Calu3 (cell line): ENCODE results near the gene CACUL1. TPM values are rescaled to one million over a fixed set of nuclear protein-coding genes. Genes with fewer than 3 reads are reported as not detected.

ENCODE experiments used
- BruUV-seq: library from RNA; stranded (reverse); fragments of 400-500 nt; replicated peaks from 2 replicates; lab custom pipeline; 2021; lab: Mats Ljungman, UMichigan
- CTCF ChIA-PET: fragments of 300-600 bp; sonication (Branson Sonifier 250); formaldehyde crosslinking; loops from one replicate; lab custom pipeline; 2022; ENCODE audit warnings: antibody characterized with exemption; lab: Charles Lee
- DNase-seq: peaks from one replicate; pipeline ENCODE4 v3.0.0; 2022
- H3K27ac Mint-ChIP-seq: one replicate; pipeline ENCODE4 v1.8.0; 2022; ENCODE audit warnings: mixed read lengths; ENCODE audit not compliant: unreplicated experiment
- H3K27me3 Mint-ChIP-seq: one replicate; pipeline ENCODE4 v1.8.0; 2022; ENCODE audit warnings: mixed read lengths; ENCODE audit not compliant: unreplicated experiment
- H3K36me3 Mint-ChIP-seq: one replicate; pipeline ENCODE4 v1.8.0; 2022; ENCODE audit warnings: mild to moderate bottlenecking, moderate library complexity, mixed read lengths; ENCODE audit not compliant: insufficient read depth, unreplicated experiment
- H3K4me1 Mint-ChIP-seq: one replicate; pipeline ENCODE4 v1.8.0; 2022; ENCODE audit warnings: mild to moderate bottlenecking, low read depth, mixed read lengths; ENCODE audit not compliant: unreplicated experiment
- H3K4me3 Mint-ChIP-seq: one replicate; pipeline ENCODE4 v1.8.0; 2022; ENCODE audit warnings: mild to moderate bottlenecking, low read depth, moderate library complexity, mixed read lengths; ENCODE audit not compliant: unreplicated experiment
- H3K9me3 Mint-ChIP-seq: one replicate; pipeline ENCODE4 v1.8.0; 2022; ENCODE audit warnings: low read depth, mixed read lengths; ENCODE audit not compliant: unreplicated experiment
- intact Hi-C: fragments of 100-400 bp; cut with micrococcal nuclease; formaldehyde crosslinking; loops from one replicate; pipeline ENCODE4 v1.10.0; 2022; ENCODE audit not compliant: unreplicated experiment
- total RNA-seq: library from RNA; stranded (reverse); gene quantifications from 2 replicates; pipeline ENCODE4 v1.2.3, GENCODE V29; 2022
- TF ChIP-seq, protein P1 (sequence below): fragments of 200-600 bp; IDR thresholded peaks from one replicate; pipeline ENCODE4 v1.8.0; 2022; ENCODE audit warnings: antibody characterized with exemption; ENCODE audit not compliant: unreplicated experiment

Gene CACUL1
- total RNA-seq, 1 experiment from 2014 or later = 44.6 TPM

GRCh38 chr10:118704711-118705110, 50.1 kb downstream of the CACUL1 start:
- no TSS peak for BruUV-seq
- TF ChIP-seq, protein P1, sequence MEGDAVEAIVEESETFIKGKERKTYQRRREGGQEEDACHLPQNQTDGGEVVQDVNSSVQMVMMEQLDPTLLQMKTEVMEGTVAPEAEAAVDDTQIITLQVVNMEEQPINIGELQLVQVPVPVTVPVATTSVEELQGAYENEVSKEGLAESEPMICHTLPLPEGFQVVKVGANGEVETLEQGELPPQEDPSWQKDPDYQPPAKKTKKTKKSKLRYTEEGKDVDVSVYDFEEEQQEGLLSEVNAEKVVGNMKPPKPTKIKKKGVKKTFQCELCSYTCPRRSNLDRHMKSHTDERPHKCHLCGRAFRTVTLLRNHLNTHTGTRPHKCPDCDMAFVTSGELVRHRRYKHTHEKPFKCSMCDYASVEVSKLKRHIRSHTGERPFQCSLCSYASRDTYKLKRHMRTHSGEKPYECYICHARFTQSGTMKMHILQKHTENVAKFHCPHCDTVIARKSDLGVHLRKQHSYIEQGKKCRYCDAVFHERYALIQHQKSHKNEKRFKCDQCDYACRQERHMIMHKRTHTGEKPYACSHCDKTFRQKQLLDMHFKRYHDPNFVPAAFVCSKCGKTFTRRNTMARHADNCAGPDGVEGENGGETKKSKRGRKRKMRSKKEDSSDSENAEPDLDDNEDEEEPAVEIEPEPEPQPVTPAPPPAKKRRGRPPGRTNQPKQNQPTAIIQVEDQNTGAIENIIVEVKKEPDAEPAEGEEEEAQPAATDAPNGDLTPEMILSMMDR = no peak
- intact Hi-C loops = no loop called here
- no peak overlapping the region for H3K4me3 Mint-ChIP-seq
- H3K27ac Mint-ChIP-seq = peak overlapping the region; percentile 39
- no peaks in the 10 kb centered on the region for H3K9me3 Mint-ChIP-seq
- H3K27me3 Mint-ChIP-seq = no peaks in the 10 kb centered on the region
- H3K4me1 Mint-ChIP-seq = no peaks in the 10 kb centered on the region
- no peaks in the 10 kb centered on the region for H3K36me3 Mint-ChIP-seq
- CTCF ChIA-PET = interaction anchor here (0.6 kb wide), 1 partner anchor 1962 kb away, joined by 5 read pairs; the partner anchor contains the start of gene HSPA12A
- DNase-seq = no peak

GRCh38 chr10:118701529-118702323, 53.0 kb downstream of the CACUL1 start:
- Mint-ChIP-seq H3K4me1 (no peaks in the 10 kb centered on the region), H3K27ac (no peak overlapping the region), H3K9me3 (no peaks in the 10 kb centered on the region), H3K36me3 (peaks cover 10% of the 10 kb centered on the region), H3K27me3 (no peaks in the 10 kb centered on the region), H3K4me3 (no peak overlapping the region)
- CTCF ChIA-PET = interaction anchor here (0.6 kb wide), 1 partner anchor 118 kb away, joined by 3 read pairs; no protein-coding TSS in a partner anchor
- intact Hi-C loops = no loop called here
- no peak for DNase-seq
- no TSS peak for BruUV-seq
- TF ChIP-seq, protein P1 = no peak

- intact Hi-C loops = no loop called here
- CTCF ChIA-PET = no interaction called here
- H3K27me3 Mint-ChIP-seq = no peaks in the 10 kb centered on the region
- H3K4me1 Mint-ChIP-seq = no peaks in the 10 kb centered on the region
- BruUV-seq = no TSS peak
- DNase-seq = peak; percentile 66
- H3K36me3 Mint-ChIP-seq = peaks cover 10% of the 10 kb centered on the region
- TF ChIP-seq, protein P1 = no peak
- no peak overlapping the region for H3K4me3 Mint-ChIP-seq
- peak overlapping the region; percentile 54 for H3K27ac Mint-ChIP-seq
- H3K9me3 Mint-ChIP-seq = no peaks in the 10 kb centered on the region
These were observed 56.3 kb downstream of the CACUL1 start for GRCh38 chr10:118698421-118698820.

GRCh38 chr10:118694848-118695247, 59.9 kb downstream of the CACUL1 start:
- Mint-ChIP-seq H3K4me1 (no peaks in the 10 kb centered on the region), H3K4me3 (no peak overlapping the region), H3K27ac (no peak overlapping the region), H3K27me3 (no peaks in the 10 kb centered on the region), H3K9me3 (no peaks in the 10 kb centered on the region), H3K36me3 (peaks cover 17% of the 10 kb centered on the region)
- no peak for DNase-seq
- intact Hi-C loops = no loop called here
- no TSS peak for BruUV-seq
- CTCF ChIA-PET = no interaction called here
- TF ChIP-seq, protein P1 = no peak
